LNCAP (cell line): Measurements from ENCODE around the gene CCDC40.

ENCODE experiments used
- CTCF ChIP-seq: fragments of 450-650 bp; IDR thresholded peaks from 2 replicates; pipeline ENCODE4 v1.5.1; 2017; ENCODE audit warnings: mild to moderate bottlenecking

The CCDC40 gene

GRCh38 chr17:80097844-80098691, 61.6 kb downstream of the CCDC40 start:
- TF ChIP-seq CTCF, result no peak

GRCh38 chr17:80099291-80100034, 63.0 kb downstream of the CCDC40 start:
- TF ChIP-seq CTCF, result no peak

GRCh38 chr17:80100035-80100323, 63.5 kb downstream of the CCDC40 start:
- no peak for TF ChIP-seq CTCF

GRCh38 chr17:80101011-80101945, 64.8 kb downstream of the CCDC40 start, which contains the start of gene GAA:
Gene GAA, plus strand, starts transcription at chr17:80101581. Its CDS starts 3,006 bp downstream, at chr17:80104587.
- TF ChIP-seq CTCF, result peak; percentile 86

GRCh38 chr17:80101946-80102663, 65.7 kb downstream of the CCDC40 start:
- TF ChIP-seq CTCF, result no peak

GRCh38 chr17:80102664-80103448, 66.4 kb downstream of the CCDC40 start:
- TF ChIP-seq CTCF, result no peak
